H9 (cell line): ENCODE data around the gene USP7. TPM values are rescaled to one million over a fixed set of nuclear protein-coding genes. Genes with fewer than 3 reads are reported as not detected.
"Not testable (repeated sequence)": the region's sequence is repeated elsewhere in the genome, so short reads cannot be mapped to it uniquely, and the experiment has no call there.

Source experiments
- DNase-seq: peaks from one replicate; pipeline ENCODE4 v3.0.0-alpha.2; 2017
- H2AFZ ChIP-seq: one replicate; pipeline ENCODE4 v1.6.1; 2013; ENCODE audit warnings: mild to moderate bottlenecking, low read length, control low read depth, moderate library complexity
- H2AK5ac ChIP-seq: 2 replicates; pipeline ENCODE4 v1.6.1; 2013; ENCODE audit warnings: low read length, control low read depth, mixed read lengths; ENCODE audit not compliant: insufficient read length
- H2BK120ac ChIP-seq: one replicate; pipeline ENCODE4 v1.6.1; 2013; ENCODE audit warnings: low read depth, mild to moderate bottlenecking, low read length, control low read depth, inconsistent platforms; ENCODE audit not compliant: poor library complexity, severe bottlenecking
- H2BK12ac ChIP-seq: 2 replicates; pipeline ENCODE4 v1.6.1; 2013; ENCODE audit warnings: low read length, control low read depth, mixed read lengths, low read depth; ENCODE audit not compliant: insufficient read length
- H2BK15ac ChIP-seq: 2 replicates; pipeline ENCODE4 v1.6.1; 2013; ENCODE audit warnings: low read depth, low read length, control low read depth
- H2BK20ac ChIP-seq: one replicate; pipeline ENCODE4 v1.6.1; 2013; ENCODE audit warnings: low read depth, mild to moderate bottlenecking, low read length, control low read depth, inconsistent platforms; ENCODE audit not compliant: poor library complexity, severe bottlenecking
- H2BK5ac ChIP-seq: 2 replicates; pipeline ENCODE4 v1.6.1; 2013; ENCODE audit warnings: low read length, control low read depth, mixed read lengths; ENCODE audit not compliant: insufficient read length
- H3K14ac ChIP-seq: 2 replicates; pipeline ENCODE4 v1.6.1; 2013; ENCODE audit warnings: low read length, control low read depth; ENCODE audit not compliant: insufficient read depth
- H3K18ac ChIP-seq: 2 replicates; pipeline ENCODE4 v1.6.1; 2013; ENCODE audit warnings: low read depth, mild to moderate bottlenecking, mixed read lengths, low read length, control low read depth; ENCODE audit not compliant: insufficient read length
- H3K23ac ChIP-seq: 2 replicates; pipeline ENCODE4 v1.6.1; 2013; ENCODE audit warnings: low read length, control low read depth, mixed read lengths, low read depth; ENCODE audit not compliant: insufficient read length
- H3K23me2 ChIP-seq: 2 replicates; pipeline ENCODE4 v1.6.1; 2013; ENCODE audit warnings: low read depth, mild to moderate bottlenecking, mixed read lengths, low read length, control low read depth; ENCODE audit not compliant: insufficient read length, poor library complexity, severe bottlenecking
- H3K27ac ChIP-seq: 2 replicates; pipeline ENCODE4 v1.5.1; 2013; ENCODE audit warnings: low read length, control low read depth, mixed read lengths, low read depth; ENCODE audit not compliant: insufficient read length
- H3K27me3 ChIP-seq: 2 replicates; pipeline ENCODE4 v1.6.1; 2013; ENCODE audit warnings: low read length, control low read depth, inconsistent platforms; ENCODE audit not compliant: insufficient read depth
- H3K4ac ChIP-seq: 2 replicates; pipeline ENCODE4 v1.6.1; 2013; ENCODE audit warnings: low read depth, mild to moderate bottlenecking, control low read depth, inconsistent platforms, low read length, moderate library complexity
- H3K4me1 ChIP-seq: 2 replicates; pipeline ENCODE4 v1.6.1; 2013; ENCODE audit warnings: low read length, control low read depth, inconsistent platforms; ENCODE audit not compliant: insufficient read depth
- H3K4me2 ChIP-seq: 2 replicates; pipeline ENCODE4 v1.6.1; 2013; ENCODE audit warnings: low read length, control low read depth, mixed read lengths; ENCODE audit not compliant: insufficient read length, insufficient read depth
- H3K56ac ChIP-seq: 2 replicates; pipeline ENCODE4 v1.6.1; 2013; ENCODE audit warnings: low read depth, mild to moderate bottlenecking, mixed read lengths, low read length, control low read depth; ENCODE audit not compliant: insufficient read length
- H3K79me1 ChIP-seq: 2 replicates; pipeline ENCODE4 v1.6.1; 2013; ENCODE audit warnings: low read depth, mild to moderate bottlenecking, moderate library complexity, low read length, control low read depth, inconsistent platforms; ENCODE audit not compliant: insufficient read depth, poor library complexity, severe bottlenecking
- H3K79me2 ChIP-seq: 2 replicates; pipeline ENCODE4 v1.6.1; 2013; ENCODE audit warnings: low read length, control low read depth, inconsistent platforms; ENCODE audit not compliant: insufficient read depth
- H3K9ac ChIP-seq: 2 replicates; pipeline ENCODE4 v1.6.1; 2013; ENCODE audit warnings: low read length, control low read depth, mixed read lengths; ENCODE audit not compliant: insufficient read length; ENCODE audit errors: extremely low read depth
- H3K9me3 ChIP-seq: one replicate; pipeline ENCODE4 v1.6.1; 2013; ENCODE audit warnings: low read depth, low read length, inconsistent platforms; ENCODE audit not compliant: control insufficient read depth
- H3T11ph ChIP-seq: one replicate; pipeline ENCODE4 v1.6.1; 2013; ENCODE audit warnings: mild to moderate bottlenecking, low read length, control low read depth, inconsistent platforms
- H4K20me1 ChIP-seq: one replicate; pipeline ENCODE4 v1.6.1; 2013; ENCODE audit not compliant: control insufficient read depth, insufficient read length, insufficient read depth
- H4K5ac ChIP-seq: 2 replicates; pipeline ENCODE4 v1.6.1; 2013; ENCODE audit warnings: low read depth, mild to moderate bottlenecking, mixed read lengths, low read length, control low read depth; ENCODE audit not compliant: insufficient read length
- H4K8ac ChIP-seq: replicated peaks from 2 replicates; pipeline ENCODE4 v1.6.1; 2013; ENCODE audit warnings: low read length, control low read depth, mixed read lengths, low read depth; ENCODE audit not compliant: insufficient read length
- H4K91ac ChIP-seq: 2 replicates; pipeline ENCODE4 v1.6.1; 2013; ENCODE audit warnings: low read depth, mild to moderate bottlenecking, moderate library complexity, mixed read lengths, low read length, control low read depth; ENCODE audit not compliant: insufficient read length
- H3K27ac Mint-ChIP-seq, 3 experiments: 2 replicates in 2 of 3; 3 replicates in 1 of 3; pipeline ENCODE4 v1.8.0; 2020 to 2021; ENCODE audit warnings: mixed read lengths in 3 of 3, mild to moderate bottlenecking in 1 of 3, moderate library complexity in 1 of 3
- H3K27me3 Mint-ChIP-seq: 2 replicates; pipeline ENCODE4 v1.8.0; 2021; ENCODE audit warnings: low read depth, mild to moderate bottlenecking, moderate library complexity, mixed read lengths
- H3K36me3 Mint-ChIP-seq, 3 experiments: 2 replicates in 2 of 3; 3 replicates in 1 of 3; pipeline ENCODE4 v1.8.0; 2020 to 2021; ENCODE audit warnings: low read depth in 3 of 3, mixed read lengths in 3 of 3; ENCODE audit not compliant: insufficient read depth in 1 of 3
- H3K4me1 Mint-ChIP-seq, 2 experiments: 2 replicates each; pipeline ENCODE4 v1.8.0; 2020; ENCODE audit warnings: mixed read lengths in 2 of 2
- H3K4me3 Mint-ChIP-seq, 2 experiments: 2 replicates in 1 of 2; 3 replicates in 1 of 2; pipeline ENCODE4 v1.8.0; 2020 to 2021; ENCODE audit warnings: mild to moderate bottlenecking in 2 of 2, mixed read lengths in 2 of 2, moderate library complexity in 1 of 2
- H3K9me3 Mint-ChIP-seq, 2 experiments: 2 replicates in 1 of 2; 3 replicates in 1 of 2; pipeline ENCODE4 v1.8.0; 2020; ENCODE audit warnings: mild to moderate bottlenecking in 2 of 2, mixed read lengths in 2 of 2, moderate library complexity in 1 of 2
- WGBS: extraction: QIAGEN DNeasy Blood & Tissue Kit; methylation state at CpG from one replicate; pipeline ENCODE4 v1.1.7; 2013; ENCODE audit warnings: missing lambda C conversion rate, low lambda C conversion rate, mixed read lengths; ENCODE audit not compliant: insufficient read length; ENCODE audit errors: extremely low coverage; 5-methylcytosine and 5-hydroxymethylcytosine counted together
- total RNA-seq: library from RNA; stranded (reverse); gene quantifications from 2 replicates; pipeline ENCODE4 v1.2.1, GENCODE V29; 2021
- TF ChIP-seq, protein P1 (sequence below): fragments of 200-600 bp; sonication (generic); conservative IDR thresholded peaks from 3 replicates; pipeline ENCODE4 v1.8.0; 2021; ENCODE audit warnings: antibody characterized with exemption, mild to moderate bottlenecking

Gene USP7
- total RNA-seq, 1 experiment from 2014 or later = 192 TPM

DNA sequence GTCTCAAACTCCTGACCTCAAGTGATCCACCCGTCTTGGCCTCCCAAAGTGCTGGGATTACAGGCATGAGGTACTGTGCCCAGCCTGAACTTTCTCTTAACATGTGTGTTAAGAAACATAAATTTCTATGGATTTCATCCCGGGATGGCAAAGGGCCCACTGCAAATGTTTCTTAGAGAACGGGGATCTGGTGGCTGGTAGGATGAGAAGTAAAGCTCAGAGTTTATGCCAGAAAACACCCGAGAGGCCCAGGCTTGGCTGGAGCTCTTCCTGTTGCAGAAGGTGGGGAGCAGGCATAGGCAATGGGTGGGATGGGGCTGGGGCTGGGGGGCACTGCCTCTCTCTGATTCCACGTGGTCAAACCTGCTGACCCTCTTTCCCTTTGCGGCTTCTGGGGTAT, 89.3 kb downstream of the USP7 start:
- no peak overlapping the region for H3K4ac ChIP-seq
- H3K4me3 Mint-ChIP-seq = no peak overlapping the region

DNA sequence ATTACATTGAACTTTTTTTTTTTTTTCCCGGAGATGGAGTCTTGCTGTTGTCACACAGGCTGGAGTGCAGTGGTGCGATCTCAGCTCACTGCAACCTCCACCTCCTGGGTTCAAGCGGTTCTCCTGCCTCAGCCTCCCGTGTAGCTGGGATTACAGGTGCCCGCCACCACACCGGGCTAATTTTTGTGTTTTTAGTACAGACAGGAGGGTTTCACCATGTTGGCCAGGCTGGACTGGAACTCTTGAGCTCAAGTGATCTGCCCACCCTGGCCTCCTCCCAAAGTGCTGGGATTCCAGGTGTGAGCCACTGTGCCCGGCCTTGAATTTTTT, 89.9 kb downstream of the USP7 start:
- H4K8ac ChIP-seq, H2AK5ac ChIP-seq, H3K4me3 Mint-ChIP-seq, H3K23me2 ChIP-seq, H3K4ac ChIP-seq, H3K27me3 Mint-ChIP-seq, H2BK5ac ChIP-seq, H3K79me1 ChIP-seq, H3K4me2 ChIP-seq, DNase-seq, H3K27ac Mint-ChIP-seq, H3K36me3 Mint-ChIP-seq, H2BK20ac ChIP-seq, H3K9ac ChIP-seq, H4K20me1 ChIP-seq, H4K5ac ChIP-seq, H3K27ac ChIP-seq, H3K79me2 ChIP-seq, H2AFZ ChIP-seq, H3K4me1 ChIP-seq, H2BK15ac ChIP-seq, H2BK12ac ChIP-seq, H3T11ph ChIP-seq, H3K9me3 Mint-ChIP-seq, H3K27me3 ChIP-seq, H3K9me3 ChIP-seq, H3K14ac ChIP-seq, H3K56ac ChIP-seq, H4K91ac ChIP-seq, H3K18ac ChIP-seq, H2BK120ac ChIP-seq, H3K23ac ChIP-seq: not testable (repeated sequence)
- peaks cover 18 to 19% of the 10 kb centered on the region in 2 experiments for H3K4me1 Mint-ChIP-seq
- no CpG with 5 or more reads among the region's 7 CpGs for WGBS

More for the DNA sequence above, 89.3 kb downstream of the USP7 start:
- Histone ChIP-seq H3K27ac (no peak overlapping the region), H3K14ac (no peak overlapping the region), H3K23me2 (no peaks in the 10 kb centered on the region), H2BK120ac (no peak overlapping the region), H3K27me3 (no peaks in the 10 kb centered on the region), H3K4me2 (no peak overlapping the region), H4K5ac (no peak overlapping the region), H2BK15ac (no peak overlapping the region), H3K18ac (no peak overlapping the region), H2AK5ac (no peak overlapping the region), H4K20me1 (no peaks in the 10 kb centered on the region), H3K9me3 (no peaks in the 10 kb centered on the region), H3K9ac (no peak overlapping the region), H2BK12ac (no peak overlapping the region), H3K23ac (no peak overlapping the region), H3K79me2 (no peaks in the 10 kb centered on the region), H2AFZ (no peak overlapping the region), H3K56ac (no peak overlapping the region), H3T11ph (no peak overlapping the region), H2BK5ac (no peak overlapping the region), H3K4me1 (no peaks in the 10 kb centered on the region), H2BK20ac (no peak overlapping the region), H3K79me1 (no peaks in the 10 kb centered on the region), H4K8ac (no peak overlapping the region), H4K91ac (no peak overlapping the region)
- WGBS = no CpG with 5 or more reads among the region's 6 CpGs
- Mint-ChIP-seq H3K9me3 (no peaks in the 10 kb centered on the region; a peak in 2 of 5 replicates), H3K4me1 (peaks cover 15% of the 10 kb centered on the region in 2 experiments), H3K36me3 (no peaks in the 10 kb centered on the region), H3K27me3 (peaks cover 2% of the 10 kb centered on the region; the same call in 1 of the 2 replicates), H3K27ac (no peak overlapping the region)
- DNase-seq = no peak
- TF ChIP-seq, protein P1, sequence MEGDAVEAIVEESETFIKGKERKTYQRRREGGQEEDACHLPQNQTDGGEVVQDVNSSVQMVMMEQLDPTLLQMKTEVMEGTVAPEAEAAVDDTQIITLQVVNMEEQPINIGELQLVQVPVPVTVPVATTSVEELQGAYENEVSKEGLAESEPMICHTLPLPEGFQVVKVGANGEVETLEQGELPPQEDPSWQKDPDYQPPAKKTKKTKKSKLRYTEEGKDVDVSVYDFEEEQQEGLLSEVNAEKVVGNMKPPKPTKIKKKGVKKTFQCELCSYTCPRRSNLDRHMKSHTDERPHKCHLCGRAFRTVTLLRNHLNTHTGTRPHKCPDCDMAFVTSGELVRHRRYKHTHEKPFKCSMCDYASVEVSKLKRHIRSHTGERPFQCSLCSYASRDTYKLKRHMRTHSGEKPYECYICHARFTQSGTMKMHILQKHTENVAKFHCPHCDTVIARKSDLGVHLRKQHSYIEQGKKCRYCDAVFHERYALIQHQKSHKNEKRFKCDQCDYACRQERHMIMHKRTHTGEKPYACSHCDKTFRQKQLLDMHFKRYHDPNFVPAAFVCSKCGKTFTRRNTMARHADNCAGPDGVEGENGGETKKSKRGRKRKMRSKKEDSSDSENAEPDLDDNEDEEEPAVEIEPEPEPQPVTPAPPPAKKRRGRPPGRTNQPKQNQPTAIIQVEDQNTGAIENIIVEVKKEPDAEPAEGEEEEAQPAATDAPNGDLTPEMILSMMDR = no peak
